Upper lobe of left lung (tissue), 6 donors: ENCODE data around the gene TRPV3. TPM values are rescaled to one million over a fixed set of nuclear protein-coding genes. Genes with fewer than 3 reads are reported as not detected.

Experiments used
- ATAC-seq, 2 donors: fragments of 200-7000 bp; cut with Tn5 transposase; one replicate each; pipeline ENCODE4 v1.9.1; 2022; ENCODE audit warnings: mild to moderate bottlenecking in 2 of 2, moderate library complexity in 2 of 2; ENCODE audit not compliant: low FRiP score in 2 of 2
- DNase-seq, 2 donors: peaks; one replicate each; pipeline ENCODE4 v3.0.0-alpha.2; 2019 to 2020
- H3K27ac ChIP-seq, 4 donors: fragments of 200-600 bp; sonication (generic); one replicate each; pipeline ENCODE4 v1.5.1; 2016 to 2019
- H3K27me3 ChIP-seq, 4 donors: fragments of 200-600 bp; sonication (generic); one replicate each; pipeline ENCODE4 v1.5.1; 2017 to 2019
- H3K36me3 ChIP-seq, 4 donors: fragments of 200-600 bp; sonication (generic); one replicate each; pipeline ENCODE4 v1.5.1; 2016 to 2019
- H3K4me1 ChIP-seq, 4 donors: fragments of 200-600 bp; sonication (generic); one replicate each; pipeline ENCODE4 v1.5.1; 2018 to 2019
- H3K4me3 ChIP-seq, 4 donors: fragments of 200-600 bp; sonication (generic); one replicate each; pipeline ENCODE4 v1.5.1; 2017 to 2019; ENCODE audit warnings: mild to moderate bottlenecking in 2 of 4, moderate library complexity in 1 of 4
- H3K9me3 ChIP-seq, 4 donors: fragments of 200-600 bp; sonication (generic); one replicate each; pipeline ENCODE4 v1.5.1; 2018 to 2019
- EP300 ChIP-seq, 4 donors: sonication (generic); formaldehyde crosslinking; IDR thresholded peaks; one replicate each; pipeline ENCODE4 v1.5.1; 2017; ENCODE audit warnings: antibody characterized with exemption in 4 of 4, control low read depth in 2 of 4
- POLR2A ChIP-seq, 4 donors: fragments of 450-650 bp; IDR thresholded peaks; one replicate each; pipeline ENCODE4 v1.5.1; 2016 to 2017; ENCODE audit warnings: antibody characterized with exemption in 4 of 4, mild to moderate bottlenecking in 2 of 4
- POLR2AphosphoS5 ChIP-seq, 2 donors: sonication (generic); formaldehyde crosslinking; IDR thresholded peaks; one replicate each; pipeline ENCODE4 v1.5.1; 2017; ENCODE audit warnings: antibody characterized with exemption in 2 of 2
- WGBS, 2 donors: methylation state at CpG; one replicate each; pipeline ENCODE4 v1.1.5; 2017 to 2018; 5-methylcytosine and 5-hydroxymethylcytosine counted together
- total RNA-seq, 6 donors: library from RNA; depleted of rRNA in 4 of 6; stranded (reverse); fragments of >200 nt in 4 of 6; gene quantifications; one replicate each; pipeline versions ENCODE4 v1.1.0 to v1.2.1, GENCODE V29; 2016 to 2021
- TF ChIP-seq, protein P1 (sequence below), 6 experiments: fragments of 450-650 bp in 4 of 6; fragments of 200-600 bp in 2 of 6; sonication (generic) in 2 of 6; IDR thresholded peaks; one replicate each; pipeline ENCODE4 v1.5.1; 2016 to 2019; ENCODE audit warnings: antibody characterized with exemption in 6 of 6
- donor health status: DM: no; HTN: no; CAD: no; lungs with moderate emphysema.
- donor health status: DM: no; HTN: yes; CAD: no; lungs with severe emphysema.

The TRPV3 gene
- total RNA-seq, 6 donors from 2014 or later = under 0.01 to 0.84 (median 0.28) TPM

DNA sequence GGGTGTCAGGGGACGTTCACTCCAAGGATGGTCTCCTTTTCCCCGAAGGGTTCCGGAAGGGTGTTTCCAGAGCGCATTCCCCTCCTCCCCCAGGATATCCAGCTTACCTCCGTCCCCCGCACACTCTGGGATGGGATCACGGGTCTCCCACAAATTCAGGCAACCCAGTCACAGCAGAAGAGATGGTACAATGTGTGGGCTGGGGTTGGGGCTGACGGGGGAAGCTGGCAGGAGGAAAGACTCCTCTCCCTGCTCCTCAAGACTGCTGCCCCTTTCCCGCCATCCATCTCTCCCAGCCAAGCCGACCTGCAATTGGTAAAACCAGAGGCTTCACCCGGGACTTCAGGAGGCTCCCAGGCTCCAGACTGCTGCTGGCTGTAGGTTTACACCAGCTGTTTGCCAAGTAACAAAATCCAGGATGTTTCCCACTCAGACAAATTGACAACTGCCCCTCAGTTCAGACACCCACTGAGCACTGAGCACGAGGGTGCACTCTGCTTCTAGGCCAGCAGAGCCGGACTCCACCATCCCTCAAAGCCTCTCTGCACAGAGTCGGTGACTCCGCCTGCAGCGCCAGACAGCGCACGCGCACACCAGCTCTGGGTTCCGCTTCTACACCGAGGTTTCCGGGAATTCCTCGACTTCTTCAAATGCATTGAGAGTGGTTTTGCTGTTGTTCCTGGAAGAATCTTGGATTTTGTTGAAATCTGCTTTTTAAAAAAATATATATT is 44.1 kb downstream of the TRPV3 start:
- H3K27me3 ChIP-seq = no peaks in the 10 kb centered on the region
- peak overlapping the region in 3 of 4 donors; percentile 61 to 76 (median 63) for H3K27ac ChIP-seq
- no peak for ATAC-seq
- H3K9me3 ChIP-seq = no peaks in the 10 kb centered on the region
- DNase-seq = peak in 1 of 2 donors; percentile 67
- H3K36me3 ChIP-seq = no peaks in the 10 kb centered on the region
- WGBS, 2 donors = 89% methylated on average over 22 to 23 of the region's 23 CpGs
- H3K4me3 ChIP-seq = no peak overlapping the region
- H3K4me1 ChIP-seq = no peaks in the 10 kb centered on the region
- TF ChIP-seq POLR2A (IDR thresholded peaks at IDR 0.05) = no peak
- TF ChIP-seq, protein P1, sequence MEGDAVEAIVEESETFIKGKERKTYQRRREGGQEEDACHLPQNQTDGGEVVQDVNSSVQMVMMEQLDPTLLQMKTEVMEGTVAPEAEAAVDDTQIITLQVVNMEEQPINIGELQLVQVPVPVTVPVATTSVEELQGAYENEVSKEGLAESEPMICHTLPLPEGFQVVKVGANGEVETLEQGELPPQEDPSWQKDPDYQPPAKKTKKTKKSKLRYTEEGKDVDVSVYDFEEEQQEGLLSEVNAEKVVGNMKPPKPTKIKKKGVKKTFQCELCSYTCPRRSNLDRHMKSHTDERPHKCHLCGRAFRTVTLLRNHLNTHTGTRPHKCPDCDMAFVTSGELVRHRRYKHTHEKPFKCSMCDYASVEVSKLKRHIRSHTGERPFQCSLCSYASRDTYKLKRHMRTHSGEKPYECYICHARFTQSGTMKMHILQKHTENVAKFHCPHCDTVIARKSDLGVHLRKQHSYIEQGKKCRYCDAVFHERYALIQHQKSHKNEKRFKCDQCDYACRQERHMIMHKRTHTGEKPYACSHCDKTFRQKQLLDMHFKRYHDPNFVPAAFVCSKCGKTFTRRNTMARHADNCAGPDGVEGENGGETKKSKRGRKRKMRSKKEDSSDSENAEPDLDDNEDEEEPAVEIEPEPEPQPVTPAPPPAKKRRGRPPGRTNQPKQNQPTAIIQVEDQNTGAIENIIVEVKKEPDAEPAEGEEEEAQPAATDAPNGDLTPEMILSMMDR (IDR thresholded peaks at IDR 0.05) = no peak
- no peak for TF ChIP-seq POLR2AphosphoS5 (IDR thresholded peaks at IDR 0.05)
- TF ChIP-seq EP300 (IDR thresholded peaks at IDR 0.05) = no peak

DNA sequence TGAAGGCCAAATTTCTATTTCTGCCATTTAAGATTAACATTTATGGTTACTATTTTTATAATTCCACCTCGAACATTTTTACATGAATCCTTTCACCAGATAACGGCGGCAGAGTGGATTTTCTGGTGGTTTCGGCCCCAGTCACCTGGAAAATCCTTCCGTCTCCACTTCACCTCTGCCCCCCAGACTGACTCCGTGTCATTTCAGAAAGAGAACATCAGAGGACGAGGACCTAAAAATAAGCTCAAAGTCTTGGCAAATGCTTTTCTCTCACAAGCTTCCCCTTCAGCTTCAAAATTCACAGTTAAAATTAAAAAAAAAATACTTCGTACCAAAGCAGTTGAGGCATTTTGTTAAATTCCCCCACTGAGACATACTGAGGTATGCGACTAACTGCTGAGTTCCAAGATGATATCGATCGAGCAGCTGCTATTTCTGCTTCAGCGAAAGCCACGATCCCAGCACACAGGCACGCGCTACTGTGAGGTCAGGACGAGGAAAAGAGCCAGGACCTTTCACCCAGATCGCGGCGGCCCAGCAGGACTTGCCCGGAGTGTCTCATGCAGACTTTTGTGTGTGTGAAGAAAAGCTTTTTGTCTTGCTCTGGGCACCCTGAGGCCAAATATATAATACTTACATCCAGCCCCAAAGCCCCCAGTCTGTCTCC is 45.0 kb downstream of the TRPV3 start:
- Histone ChIP-seq H3K27me3 (no peaks in the 10 kb centered on the region), H3K4me3 (no peak overlapping the region), H3K36me3 (no peaks in the 10 kb centered on the region), H3K4me1 (no peaks in the 10 kb centered on the region), H3K27ac (peak overlapping the region; percentile 14 to 76 (median 52)), H3K9me3 (no peaks in the 10 kb centered on the region)
- 61 to 70% methylated on average over 17 to 20 of the region's 20 CpGs for WGBS, 2 donors
- ATAC-seq = peak in 1 of 2 donors; percentile 90
- TF ChIP-seq POLR2AphosphoS5 (IDR thresholded peaks at IDR 0.05) (no peak), EP300 (IDR thresholded peaks at IDR 0.05) (no peak), POLR2A (IDR thresholded peaks at IDR 0.05) (no peak)
- TF ChIP-seq, protein P1 (IDR thresholded peaks at IDR 0.05) = no peak
- DNase-seq = peak in 1 of 2 donors; percentile 65

DNA sequence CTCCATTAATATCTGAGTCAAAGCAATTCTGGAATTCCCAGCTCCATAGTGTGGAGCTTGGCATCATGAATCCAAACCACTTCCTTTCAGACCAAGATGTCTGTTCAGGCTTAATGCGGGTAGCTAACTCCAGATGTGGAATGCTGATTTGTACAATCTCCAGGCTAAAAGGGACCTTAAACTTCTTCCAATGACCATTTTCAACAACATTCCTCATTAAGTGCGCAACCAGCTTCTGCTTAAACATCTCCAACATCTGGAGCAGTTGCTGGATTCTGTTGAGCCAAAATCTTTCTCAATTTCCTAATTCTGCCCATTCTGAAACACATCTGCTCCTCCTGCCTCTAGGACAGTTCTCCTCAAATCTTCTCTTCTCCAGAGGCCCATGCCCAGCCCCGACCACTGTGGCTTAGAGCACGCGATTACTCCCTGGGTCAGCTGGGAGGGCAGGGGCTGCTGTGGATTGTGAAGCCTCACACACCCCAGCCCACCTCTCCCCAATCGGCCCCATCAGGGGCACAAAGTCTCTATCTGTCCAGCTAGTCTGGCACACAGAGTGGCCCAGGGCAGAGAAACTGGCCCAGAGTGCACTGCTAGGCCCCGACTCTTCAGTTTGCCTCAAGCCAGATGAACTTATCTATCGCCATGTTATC is 45.6 kb downstream of the TRPV3 start:
- peak overlapping the region; percentile 14 to 76 (median 52) for H3K27ac ChIP-seq
- 65 to 69% methylated on average over 7 to 8 of the region's 8 CpGs for WGBS, 2 donors
- H3K9me3 ChIP-seq = no peaks in the 10 kb centered on the region
- ATAC-seq (peak; percentile 12 to 50), DNase-seq (no peak)
- no peak for TF ChIP-seq EP300 (IDR thresholded peaks at IDR 0.05)
- TF ChIP-seq, protein P1 (IDR thresholded peaks at IDR 0.05) = no peak
- no peak for TF ChIP-seq POLR2AphosphoS5 (IDR thresholded peaks at IDR 0.05)
- TF ChIP-seq POLR2A (IDR thresholded peaks at IDR 0.05) = no peak
- no peak overlapping the region for H3K4me3 ChIP-seq
- no peaks in the 10 kb centered on the region for H3K27me3 ChIP-seq
- no peaks in the 10 kb centered on the region for H3K4me1 ChIP-seq
- no peaks in the 10 kb centered on the region for H3K36me3 ChIP-seq

DNA sequence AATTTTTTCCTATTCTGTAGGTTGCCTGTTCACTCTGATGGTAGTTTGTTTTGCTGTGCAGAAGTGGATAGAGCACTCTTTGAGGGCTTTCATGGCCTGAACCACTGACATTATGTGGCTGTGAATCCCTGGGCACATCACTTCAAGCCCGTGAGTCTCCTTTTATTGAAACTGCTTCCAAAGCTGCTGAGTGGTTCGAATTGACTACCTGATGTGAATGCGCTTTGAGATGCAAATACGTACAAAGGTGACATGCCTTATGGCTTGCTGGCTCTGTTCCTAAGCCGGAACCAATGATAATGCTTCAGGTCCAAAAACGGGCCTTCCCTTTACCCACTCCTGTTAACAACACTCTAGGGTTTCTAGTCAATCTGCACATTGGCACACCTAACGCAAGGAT is 47.5 kb downstream of the TRPV3 start:
- WGBS, 2 donors = 65 to 76% methylated on average over 6 to 7 of the region's 7 CpGs
- Histone ChIP-seq H3K9me3 (no peaks in the 10 kb centered on the region), H3K27ac (no peak overlapping the region), H3K4me3 (no peak overlapping the region), H3K27me3 (no peaks in the 10 kb centered on the region), H3K4me1 (no peaks in the 10 kb centered on the region), H3K36me3 (no peaks in the 10 kb centered on the region)
- ATAC-seq = no peak
- no peak for TF ChIP-seq POLR2A (IDR thresholded peaks at IDR 0.05)
- TF ChIP-seq EP300 (IDR thresholded peaks at IDR 0.05) = no peak
- TF ChIP-seq POLR2AphosphoS5 (IDR thresholded peaks at IDR 0.05) = no peak
- TF ChIP-seq, protein P1 (IDR thresholded peaks at IDR 0.05) = no peak
- no peak for DNase-seq
